ENCODE results near the gene ABHD6.
"Not testable (repeated sequence)": the region's sequence is repeated elsewhere in the genome, so short reads cannot be mapped to it uniquely, and the experiment has no call there.

Gene ABHD6

DNA sequence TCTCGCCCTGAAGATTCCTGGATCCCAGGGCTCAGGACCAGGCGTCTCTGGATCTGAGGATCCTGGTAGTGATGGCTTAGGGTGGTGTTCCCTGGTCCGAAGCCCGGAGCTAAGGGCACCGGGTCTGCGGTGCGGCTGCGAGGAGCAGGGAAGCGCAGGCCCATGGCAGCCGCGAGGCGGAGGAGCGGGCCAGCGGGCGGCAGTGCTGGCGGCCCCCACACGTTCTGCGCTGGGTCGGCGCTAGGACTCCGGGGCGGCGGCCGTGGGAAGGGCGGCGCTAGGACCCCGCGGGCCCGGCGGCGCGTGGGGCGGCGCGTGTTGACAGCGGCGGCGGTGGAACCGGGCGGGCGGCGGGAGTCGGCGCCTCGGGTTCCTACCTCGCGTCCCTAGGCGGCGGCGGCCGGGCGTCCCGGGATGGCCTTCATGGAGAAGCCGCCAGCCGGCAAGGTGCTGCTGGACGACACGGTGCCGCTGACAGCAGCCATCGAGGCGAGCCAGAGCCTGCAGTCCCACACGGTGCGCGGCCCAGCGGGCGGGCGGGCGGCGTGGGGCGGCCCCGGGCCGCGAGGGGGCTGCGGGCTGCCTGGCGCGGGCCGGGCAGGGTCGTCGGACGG lies 95.1 kb downstream of the ABHD6 start, which contains the start of gene PXK:
Gene PXK, plus strand, starts transcription at position 318 of the 614 bp plus-strand sequence. Its CDS starts 97 bp downstream, at position 415.
- peak within 1 kb of the TSS; percentile 95 for H3K27ac Mint-ChIP-seq
- H3K4me1 Mint-ChIP-seq = peaks cover 39% of the 10 kb centered on the region
- CTCF ChIA-PET = interaction anchor here (0.6 to 6.1 kb wide), 12 partner anchors 8 to 161 kb away, joined by 3 to 45 read pairs (median 5); partner anchors contain the start of genes HTD2 and RPP14
- no peaks in the 10 kb centered on the region for H3K27me3 Mint-ChIP-seq
- peaks cover 8% of the 10 kb centered on the region for H3K36me3 Mint-ChIP-seq
- peak within 1 kb of the TSS; percentile 100 for H3K4me3 Mint-ChIP-seq
- DNase-seq = peak; percentile 84
- H3K9me3 Mint-ChIP-seq = no peaks in the 10 kb centered on the region

DNA sequence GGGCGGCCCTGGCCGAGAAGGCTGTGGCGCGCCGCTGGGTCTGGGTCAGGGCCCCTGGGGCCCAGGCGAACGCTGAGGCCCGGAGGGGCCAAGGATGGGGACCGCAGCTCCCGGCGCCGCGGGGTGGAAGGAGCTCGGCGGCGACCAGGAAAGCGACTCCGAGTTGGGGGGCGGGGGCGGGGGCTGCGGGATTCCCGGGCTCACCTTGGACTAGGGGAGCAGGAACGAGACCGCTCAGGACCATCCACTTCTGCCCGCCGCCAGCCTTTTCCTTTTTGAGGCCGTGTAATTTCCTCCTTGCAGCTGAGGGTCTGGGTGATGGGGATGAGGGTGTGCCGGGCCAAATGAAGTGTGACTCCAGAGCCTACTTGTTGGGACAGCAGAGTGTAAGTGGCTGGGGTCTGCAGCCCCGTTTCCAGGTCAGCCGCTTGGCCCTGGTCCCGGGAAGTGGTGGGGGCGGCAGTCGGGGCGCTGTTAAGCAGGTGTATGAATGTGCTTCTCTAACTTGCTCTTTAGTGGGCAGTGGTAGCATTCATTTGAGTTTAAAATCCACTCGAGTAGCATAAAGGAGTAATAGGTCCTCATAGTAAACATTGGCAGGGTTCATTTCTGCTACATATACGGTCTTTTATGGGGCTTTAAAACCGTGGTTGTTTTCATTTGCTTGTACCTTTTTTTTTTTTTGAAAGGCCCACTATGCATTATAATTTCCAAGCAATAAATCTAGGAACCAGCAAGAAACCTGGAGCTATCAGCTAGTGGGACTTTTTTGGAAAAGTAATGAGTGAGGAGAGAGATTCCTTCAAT lies 95.8 kb downstream of the ABHD6 start:
- Mint-ChIP-seq H3K9me3 (no peaks in the 10 kb centered on the region), H3K4me3 (peak overlapping the region; percentile 100), H3K27ac (peak overlapping the region; percentile 95), H3K4me1 (peaks cover 39% of the 10 kb centered on the region), H3K27me3 (no peaks in the 10 kb centered on the region), H3K36me3 (peaks cover 8% of the 10 kb centered on the region)
- peak; percentile 54 for DNase-seq
- CTCF ChIA-PET = interaction anchor here (0.6 to 6.1 kb wide), 16 partner anchors 9 to 159 kb away, joined by 3 to 45 read pairs (median 4); partner anchors contain the start of genes HTD2 and RPP14

DNA sequence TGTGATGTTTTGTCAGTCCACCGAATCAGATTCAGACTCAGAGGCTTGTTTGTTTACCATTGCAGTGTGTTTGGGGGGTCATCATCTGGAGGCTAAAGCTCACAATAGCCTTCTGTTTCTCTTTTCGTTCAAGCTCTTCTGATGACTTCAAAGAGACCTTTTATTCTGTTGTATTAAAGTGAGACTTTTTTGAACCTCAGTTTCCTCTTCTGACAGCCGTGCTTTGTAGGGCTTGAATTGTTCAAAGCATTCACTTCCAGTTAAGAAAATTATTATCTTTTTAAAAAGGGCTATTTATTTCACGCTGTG lies 96.4 kb downstream of the ABHD6 start:
- no peak for DNase-seq
- Mint-ChIP-seq H3K27me3 (no peaks in the 10 kb centered on the region), H3K9me3 (no peaks in the 10 kb centered on the region), H3K4me1 (peaks cover 39% of the 10 kb centered on the region), H3K27ac (peak overlapping the region; percentile 95), H3K4me3 (peak overlapping the region; percentile 100), H3K36me3 (peaks cover 10% of the 10 kb centered on the region)
- CTCF ChIA-PET = interaction anchor here (0.6 to 6.1 kb wide), 13 partner anchors 9 to 139 kb away, joined by 3 to 45 read pairs (median 4); partner anchors contain the start of gene HTD2

DNA sequence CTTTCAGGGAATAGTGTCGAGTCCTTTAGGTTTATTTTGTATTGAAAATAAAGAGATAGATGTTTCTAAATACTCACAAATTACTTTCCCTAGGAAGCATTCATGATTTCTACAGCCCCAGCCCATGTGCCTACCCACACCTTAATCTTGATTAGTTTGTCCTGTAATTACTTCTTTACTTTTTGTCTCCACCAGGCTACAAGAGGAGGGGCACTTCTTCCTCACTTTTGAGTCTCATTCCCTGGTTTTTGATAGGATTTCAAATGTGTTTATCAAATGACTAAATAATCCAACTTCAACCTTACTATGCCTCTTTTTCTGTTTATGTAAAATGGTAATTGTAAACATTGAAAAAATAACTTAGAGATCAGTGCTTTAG lies 96.9 kb downstream of the ABHD6 start:
- CTCF ChIA-PET = interaction anchor here (0.9 to 6.1 kb wide), 11 partner anchors 10 to 139 kb away, joined by 3 to 45 read pairs (median 5); partner anchors contain the start of gene HTD2
- Mint-ChIP-seq H3K4me1 (peaks cover 39% of the 10 kb centered on the region), H3K9me3 (no peaks in the 10 kb centered on the region), H3K36me3 (peaks cover 16% of the 10 kb centered on the region), H3K4me3 (peak overlapping the region; percentile 27), H3K27me3 (no peaks in the 10 kb centered on the region), H3K27ac (no peak overlapping the region)
- DNase-seq = no peak

DNA sequence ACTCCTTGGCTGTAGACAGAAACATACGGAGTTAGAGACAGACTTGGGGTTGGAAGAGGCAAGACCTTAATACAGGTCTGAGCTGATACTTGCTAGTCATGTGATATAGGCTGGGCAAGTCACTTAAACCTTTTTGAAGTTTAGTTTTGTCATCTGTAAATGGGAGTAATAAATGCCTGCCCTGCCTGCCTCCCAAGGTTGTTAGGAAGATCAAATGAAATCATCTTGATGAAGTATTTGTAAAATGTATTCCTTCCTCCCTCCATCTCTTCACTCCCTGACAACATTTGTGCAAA lies 98.0 kb downstream of the ABHD6 start:
- CTCF ChIA-PET = interaction anchor here (0.9 to 6.1 kb wide), 7 partner anchors 9 to 79 kb away, joined by 3 to 45 read pairs (median 4); no protein-coding TSS in a partner anchor
- Mint-ChIP-seq H3K36me3 (peaks cover 17% of the 10 kb centered on the region), H3K27me3 (no peaks in the 10 kb centered on the region), H3K4me1 (peaks cover 38% of the 10 kb centered on the region), H3K9me3 (no peaks in the 10 kb centered on the region), H3K4me3 (no peak overlapping the region), H3K27ac (peak overlapping the region; percentile 74)
- DNase-seq = no peak

DNA sequence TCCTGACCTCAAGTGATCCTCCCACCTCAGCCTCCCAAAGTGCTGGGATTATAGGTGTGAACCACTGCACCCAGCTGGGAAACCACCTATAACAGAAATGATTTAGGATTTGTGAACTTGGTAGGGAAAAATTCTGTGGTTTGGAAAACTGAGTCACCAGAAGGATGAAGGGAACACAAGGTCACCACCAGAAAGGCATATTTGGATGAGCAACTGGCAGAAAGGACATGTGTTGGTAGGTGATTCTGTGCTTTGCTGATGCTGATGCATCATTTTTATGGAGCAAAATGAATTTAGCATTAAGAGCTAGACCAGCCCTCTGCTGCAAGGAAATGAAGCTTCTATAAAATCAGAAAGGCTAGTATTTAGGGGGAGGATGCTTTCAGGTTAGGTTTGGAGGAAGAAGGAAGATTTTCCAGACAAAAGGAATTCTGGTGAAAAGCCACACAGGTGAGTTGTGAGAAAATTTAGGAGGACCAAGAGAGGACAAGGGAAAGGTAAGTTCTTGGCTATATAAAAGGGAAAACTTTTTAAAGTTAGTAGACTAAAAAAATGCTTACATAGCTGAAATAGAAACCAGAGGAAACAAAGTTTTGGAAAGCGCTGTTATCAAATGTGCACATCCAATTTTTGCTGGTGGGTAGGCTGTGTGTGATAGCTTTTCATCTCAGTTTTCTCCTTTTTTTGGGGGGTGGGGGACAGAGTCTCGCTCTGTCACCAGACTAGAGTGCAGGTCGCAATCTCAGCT lies 98.7 kb downstream of the ABHD6 start:
- Mint-ChIP-seq H3K4me1 (peaks cover 38% of the 10 kb centered on the region), H3K27me3 (no peaks in the 10 kb centered on the region), H3K9me3 (no peaks in the 10 kb centered on the region), H3K36me3 (peaks cover 21% of the 10 kb centered on the region), H3K27ac (no peak overlapping the region), H3K4me3 (no peak overlapping the region)
- no peak for DNase-seq
- CTCF ChIA-PET = interaction anchor here (0.9 to 6.1 kb wide), 5 partner anchors 8 to 79 kb away, joined by 3 to 45 read pairs (median 4); no protein-coding TSS in a partner anchor

DNA sequence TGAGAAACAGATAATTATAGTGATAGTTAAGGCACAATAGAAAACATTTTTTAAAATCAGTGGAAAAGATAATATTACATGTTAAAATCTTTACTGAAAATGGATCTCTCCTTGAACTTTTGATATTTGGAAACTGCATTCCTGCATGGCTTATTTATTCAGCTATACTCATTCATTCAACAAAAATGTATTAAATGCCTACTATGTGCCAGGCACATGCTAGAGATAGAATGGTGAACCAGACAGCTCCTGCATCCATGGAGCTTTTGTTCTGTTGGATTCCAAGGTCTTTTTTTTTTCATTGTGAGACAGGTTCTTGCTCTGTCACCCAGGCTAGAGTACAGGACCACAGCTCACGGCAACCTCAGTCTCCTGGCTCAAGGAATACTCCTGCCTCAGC lies 99.6 kb downstream of the ABHD6 start:
- Mint-ChIP-seq H3K36me3 (peaks cover 23% of the 10 kb centered on the region), H3K4me3 (no peak overlapping the region), H3K27me3 (no peaks in the 10 kb centered on the region), H3K27ac (no peak overlapping the region), H3K9me3 (no peaks in the 10 kb centered on the region), H3K4me1 (peaks cover 36% of the 10 kb centered on the region)
- DNase-seq = no peak
- CTCF ChIA-PET = interaction anchor here (0.9 to 6.1 kb wide), 4 partner anchors 7 to 40 kb away, joined by 3 to 45 read pairs (median 10); no protein-coding TSS in a partner anchor

DNA sequence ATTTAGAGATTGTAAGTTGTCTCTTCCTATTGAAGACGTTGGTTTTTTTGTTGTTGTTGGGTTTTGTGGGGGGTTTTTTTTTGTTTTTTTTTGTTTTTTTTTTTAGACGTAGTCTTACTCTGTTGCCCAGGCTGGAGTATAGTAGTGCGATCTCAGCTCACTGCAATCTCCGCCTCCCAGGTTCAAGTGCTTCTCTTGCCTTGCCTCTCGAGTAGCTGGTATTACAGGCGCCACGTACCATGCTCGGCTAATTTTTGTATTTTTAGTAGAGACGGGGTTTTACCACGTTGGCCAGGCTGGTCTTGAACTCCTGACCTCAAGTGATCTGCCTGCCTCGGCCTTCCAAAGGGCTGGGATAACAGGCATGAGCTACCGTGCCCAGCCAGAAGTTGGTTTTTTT lies 101.6 kb downstream of the ABHD6 start:
- DNase-seq, H3K9me3 Mint-ChIP-seq, H3K4me3 Mint-ChIP-seq, H3K27me3 Mint-ChIP-seq, H3K27ac Mint-ChIP-seq: not testable (repeated sequence)
- Mint-ChIP-seq H3K36me3 (peaks cover 23% of the 10 kb centered on the region), H3K4me1 (peaks cover 28% of the 10 kb centered on the region)
- CTCF ChIA-PET = interaction anchor here (0.6 kb wide), 1 partner anchor 340 kb away, joined by 3 read pairs; no protein-coding TSS in a partner anchor

DNA sequence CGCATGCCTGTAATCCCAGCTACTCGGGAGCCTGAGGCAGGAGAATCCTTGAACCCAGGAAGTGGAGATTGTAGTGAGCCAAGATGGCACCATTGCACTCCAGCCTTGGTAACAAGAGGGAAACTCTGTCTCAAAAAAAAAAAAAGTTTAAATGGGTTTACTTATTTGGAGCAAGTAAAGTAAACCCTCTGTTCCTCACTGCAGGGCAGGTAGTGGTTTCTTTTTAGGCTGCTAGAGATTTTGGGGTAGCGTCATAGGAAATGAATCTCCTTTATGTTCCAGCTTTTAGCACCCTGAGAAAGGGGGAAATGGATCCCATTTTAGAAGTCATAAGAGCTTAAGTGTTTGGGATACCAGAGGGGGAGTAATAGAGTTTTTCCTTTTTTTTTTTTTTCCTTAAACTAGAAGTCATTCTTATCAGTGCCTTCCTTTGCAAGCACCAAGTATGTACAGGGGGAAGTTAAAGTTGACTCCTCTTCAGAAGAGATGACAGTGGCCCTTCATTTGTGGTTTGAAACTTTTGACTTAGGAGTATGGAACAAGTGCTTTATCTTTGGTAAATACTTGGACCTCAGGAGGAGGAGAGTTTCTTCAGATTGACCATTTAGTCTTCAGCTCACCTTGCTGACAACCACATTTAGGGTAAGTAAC lies 103.1 kb downstream of the ABHD6 start:
- DNase-seq = no peak
- H3K36me3 Mint-ChIP-seq = peaks cover 20% of the 10 kb centered on the region
- no peaks in the 10 kb centered on the region for H3K9me3 Mint-ChIP-seq
- H3K27ac Mint-ChIP-seq = peak overlapping the region; percentile 30
- H3K4me1 Mint-ChIP-seq = peaks cover 15% of the 10 kb centered on the region
- H3K4me3 Mint-ChIP-seq = no peak overlapping the region
- CTCF ChIA-PET = no interaction called here
- no peaks in the 10 kb centered on the region for H3K27me3 Mint-ChIP-seq

DNA sequence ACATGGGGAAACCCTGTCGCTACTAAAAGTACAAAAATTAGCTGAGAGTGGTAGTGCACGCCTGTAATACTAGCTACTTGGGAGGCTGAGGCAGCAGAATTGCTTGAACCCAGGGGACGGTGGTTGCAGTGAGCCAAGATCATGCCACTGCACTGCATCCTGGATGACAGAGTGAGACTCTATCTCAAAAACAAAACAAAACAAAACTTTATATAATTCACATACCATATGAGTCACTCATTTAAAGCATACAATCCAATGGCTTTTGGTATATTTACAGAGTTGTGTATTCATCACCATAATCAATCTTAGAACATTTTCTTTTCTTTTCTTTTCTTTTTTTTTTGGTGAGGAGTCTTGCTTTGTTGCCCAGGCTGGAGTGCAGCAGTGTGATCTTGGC lies 103.8 kb downstream of the ABHD6 start:
- Mint-ChIP-seq H3K9me3 (no peaks in the 10 kb centered on the region), H3K4me3 (no peak overlapping the region), H3K36me3 (peaks cover 15% of the 10 kb centered on the region), H3K4me1 (peaks cover 14% of the 10 kb centered on the region), H3K27me3 (no peaks in the 10 kb centered on the region), H3K27ac (no peak overlapping the region)
- CTCF ChIA-PET = no interaction called here
- DNase-seq = no peak

DNA sequence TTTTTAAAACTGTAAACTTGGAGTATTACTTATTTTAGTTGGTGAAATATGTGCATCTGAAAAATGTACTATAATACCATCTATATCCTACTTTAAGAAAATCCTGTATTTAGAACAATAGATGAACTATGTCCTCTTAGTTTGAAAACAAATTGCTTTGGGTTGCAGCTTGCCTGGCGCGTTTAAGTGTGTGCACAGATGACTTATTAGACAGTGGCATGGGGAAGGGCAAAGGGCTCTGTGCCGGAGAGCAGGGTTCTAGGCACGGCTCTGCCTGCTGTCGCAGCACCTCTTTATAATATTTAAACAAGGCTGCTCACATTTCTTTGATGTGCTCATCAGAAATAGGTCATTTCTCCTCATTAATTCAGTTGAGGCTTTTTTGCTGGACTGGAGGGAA lies 105.1 kb downstream of the ABHD6 start:
- H3K36me3 Mint-ChIP-seq = peaks cover 18% of the 10 kb centered on the region
- DNase-seq = no peak
- CTCF ChIA-PET = no interaction called here
- H3K27ac Mint-ChIP-seq = no peak overlapping the region
- H3K4me1 Mint-ChIP-seq = peaks cover 14% of the 10 kb centered on the region
- H3K9me3 Mint-ChIP-seq = no peaks in the 10 kb centered on the region
- no peaks in the 10 kb centered on the region for H3K27me3 Mint-ChIP-seq
- no peak overlapping the region for H3K4me3 Mint-ChIP-seq

Data from activated naive CD4-positive, alpha-beta T cell treated with anti-CD3 and anti-CD28 coated beads, Interleukin-2, amount 10 ng/mL, durations not matched to agents 7 days and 5 days (primary cell).